ENCODE data around the gene PPFIA3. TPM values are rescaled to one million over a fixed set of nuclear protein-coding genes. Genes with fewer than 3 reads are reported as not detected.
"Not testable (repeated sequence)": the region's sequence is repeated elsewhere in the genome, so short reads cannot be mapped to it uniquely, and the experiment has no call there.

Gene PPFIA3
- total RNA-seq, 4 donors from 2014 or later, result 1.8 to 6.7 (median 3.5) TPM

GRCh38 chr19:49125025-49125731, 5.8 kb downstream of the PPFIA3 start:
- Histone ChIP-seq H3K27me3 (peaks cover 0 to 14% of the 10 kb centered on the region in 2 donors), H3K9me3 (no peaks in the 10 kb centered on the region), H3K36me3 (no peaks in the 10 kb centered on the region), H3K4me3 (no peak overlapping the region), H3K4me1 (peaks cover 0 to 20% (median 12%) of the 10 kb centered on the region in 4 donors), H3K27ac (no peak overlapping the region)
- WGBS, 2 donors, result 22 to 27% methylated on average over 21 to 22 of the region's 23 CpGs
- no peak for DNase-seq (ENCODE audit: low spot score in 2 of 2)
- TF ChIP-seq POLR2A (IDR thresholded peaks at IDR 0.05) (no peak), EP300 (IDR thresholded peaks at IDR 0.05) (no peak), CTCF (IDR thresholded peaks at IDR 0.05) (no peak)

- Histone ChIP-seq H3K9me3 (no peaks in the 10 kb centered on the region), H3K27ac (no peak overlapping the region), H3K36me3 (no peaks in the 10 kb centered on the region), H3K4me3 (no peak overlapping the region), H3K4me1 (peaks cover 0 to 18% (median 10%) of the 10 kb centered on the region in 4 donors), H3K27me3 (peaks cover 0 to 14% of the 10 kb centered on the region in 2 donors)
- 80 to 93% methylated on average over 4 of the region's 4 CpGs for WGBS, 2 donors
- no peak for DNase-seq (ENCODE audit: low spot score in 2 of 2)
- no peak for TF ChIP-seq CTCF (IDR thresholded peaks at IDR 0.05)
- no peak for TF ChIP-seq POLR2A (IDR thresholded peaks at IDR 0.05)
- TF ChIP-seq EP300 (IDR thresholded peaks at IDR 0.05), result no peak
Observed at GRCh38 chr19:49126575-49126974, 7.2 kb downstream of the PPFIA3 start.

- H3K36me3 ChIP-seq; H3K9me3 ChIP-seq; DNase-seq (ENCODE audit: low spot score in 2 of 2); H3K4me3 ChIP-seq; H3K27ac ChIP-seq: not testable (repeated sequence)
- peaks cover 0 to 18% (median 10%) of the 10 kb centered on the region in 4 donors for H3K4me1 ChIP-seq
- 96% methylated on average over 12 of the region's 12 CpGs for WGBS, 2 donors
- peaks cover 0 to 14% of the 10 kb centered on the region in 2 donors for H3K27me3 ChIP-seq
Observed at GRCh38 chr19:49127225-49127624, 7.9 kb downstream of the PPFIA3 start.

- WGBS, 2 donors, result 5 to 6% methylated on average over 42 to 45 of the region's 63 CpGs
- TF ChIP-seq CTCF (IDR thresholded peaks at IDR 0.05) (peak in 3 of 5 experiments; percentile 13 to 44 (median 29)), EP300 (IDR thresholded peaks at IDR 0.05) (peak in 1 of 2 donors; percentile 45), POLR2A (IDR thresholded peaks at IDR 0.05) (no peak)
- peak overlapping the region in 3 of 4 donors; percentile 6 to 46 (median 43) for H3K4me3 ChIP-seq
- H3K4me1 ChIP-seq, result peaks cover 0 to 19% (median 10%) of the 10 kb centered on the region in 4 donors
- H3K27ac ChIP-seq, result peak overlapping the region in 3 of 4 donors; percentile 53 to 73 (median 62)
- peaks cover 0 to 15% of the 10 kb centered on the region in 2 donors for H3K27me3 ChIP-seq
- peak; percentile 87 to 91 for DNase-seq (ENCODE audit: low spot score in 2 of 2)
- H3K9me3 ChIP-seq, result no peaks in the 10 kb centered on the region
- H3K36me3 ChIP-seq, result no peaks in the 10 kb centered on the region
Observed at GRCh38 chr19:49127674-49128544, 8.6 kb downstream of the PPFIA3 start.

- peaks cover 0 to 27% (median 13%) of the 10 kb centered on the region in 4 donors for H3K4me1 ChIP-seq
- no peak overlapping the region for H3K27ac ChIP-seq
- H3K36me3 ChIP-seq, result no peaks in the 10 kb centered on the region
- no peaks in the 10 kb centered on the region for H3K9me3 ChIP-seq
- WGBS, 2 donors, result 65% methylated on average over 15 of the region's 15 CpGs
- no peak for DNase-seq (ENCODE audit: low spot score in 2 of 2)
- TF ChIP-seq CTCF (IDR thresholded peaks at IDR 0.05) (no peak), EP300 (IDR thresholded peaks at IDR 0.05) (no peak), POLR2A (IDR thresholded peaks at IDR 0.05) (no peak)
- peaks cover 0 to 21% of the 10 kb centered on the region in 2 donors for H3K27me3 ChIP-seq
- peak overlapping the region in 3 of 4 donors; percentile 6 to 43 (median 26) for H3K4me3 ChIP-seq
Observed at GRCh38 chr19:49128545-49129237, 9.3 kb downstream of the PPFIA3 start.

Data from tibial nerve (tissue), 4 donors.